HG03039 (cell line): ENCODE results near the gene STK11IP.
"Not testable (repeated sequence)": the region's sequence is repeated elsewhere in the genome, so short reads cannot be mapped to it uniquely, and the experiment has no call there.

Experiments used
- ATAC-seq: cut with Tn5 transposase; IDR thresholded peaks from one replicate; pipeline ENCODE4 v1.9.1; 2021; ENCODE audit warnings: mild to moderate bottlenecking, moderate library complexity; ENCODE audit not compliant: unreplicated experiment

STK11IP gene

GRCh38 chr2:219644801-219645480 lies 47.3 kb downstream of the STK11IP start:
- no peak for ATAC-seq

- no peak for ATAC-seq
These were observed 48.2 kb downstream of the STK11IP start for GRCh38 chr2:219645631-219646527.

DNA sequence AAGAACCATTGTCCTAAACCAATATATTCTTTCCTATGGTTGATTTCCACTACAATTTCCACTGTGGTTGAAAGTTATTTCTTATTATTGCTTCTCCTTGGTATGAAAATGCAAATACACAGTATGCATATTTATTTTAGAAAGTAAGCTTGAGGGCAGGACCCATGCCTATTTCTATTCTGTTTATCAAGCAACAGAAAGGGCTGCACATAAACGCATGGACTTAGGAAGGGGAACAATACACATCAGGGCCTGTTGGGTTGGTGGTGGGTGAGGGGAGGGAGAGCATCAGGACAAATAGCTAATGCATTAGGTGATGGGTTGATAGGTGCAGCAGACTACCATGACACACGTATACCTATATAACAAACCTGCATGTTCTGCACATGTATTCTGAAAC lies 50.5 kb downstream of the STK11IP start:
- no peak for ATAC-seq

GRCh38 chr2:219648963-219649362 lies 51.3 kb downstream of the STK11IP start:
- no peak for ATAC-seq

DNA sequence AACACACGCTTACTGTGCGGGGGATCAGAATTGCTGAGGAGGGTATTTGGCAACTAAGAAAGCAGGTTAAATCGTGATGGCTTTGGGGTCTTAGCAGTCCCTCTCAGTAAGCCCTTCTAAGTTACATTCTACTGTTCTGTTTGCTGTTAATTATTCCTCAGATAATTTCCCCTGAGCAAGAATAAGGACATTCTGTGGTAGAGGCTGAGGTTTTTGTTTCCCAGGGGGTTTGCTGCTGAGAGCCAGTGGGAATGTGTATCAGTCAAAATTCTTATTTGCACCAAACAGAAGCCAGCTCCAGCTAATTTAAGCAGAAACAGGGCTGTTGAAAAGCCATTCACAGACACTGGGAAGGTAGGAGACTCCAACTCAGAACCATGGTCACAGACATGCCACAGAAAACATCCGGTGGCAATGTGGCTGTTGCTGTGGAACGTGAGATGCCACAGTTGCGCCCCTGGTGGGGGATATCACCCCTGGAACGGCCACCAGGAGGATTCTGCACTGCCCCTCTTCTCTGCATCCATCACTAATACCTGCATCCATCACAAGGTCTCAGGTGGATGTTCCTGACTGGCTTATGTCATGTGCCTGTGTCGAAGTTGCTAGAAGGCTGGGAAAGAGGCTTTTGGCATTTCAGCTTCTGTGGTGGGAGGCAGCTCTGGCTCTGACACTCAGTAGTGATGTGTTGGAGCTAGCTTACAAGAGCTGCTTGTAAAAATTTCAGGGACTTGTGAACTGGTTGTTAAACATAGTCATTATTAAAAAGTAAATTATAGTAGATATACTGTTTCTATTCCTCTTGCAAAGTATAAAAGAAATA lies 53.0 kb downstream of the STK11IP start:
- no peak for ATAC-seq

DNA sequence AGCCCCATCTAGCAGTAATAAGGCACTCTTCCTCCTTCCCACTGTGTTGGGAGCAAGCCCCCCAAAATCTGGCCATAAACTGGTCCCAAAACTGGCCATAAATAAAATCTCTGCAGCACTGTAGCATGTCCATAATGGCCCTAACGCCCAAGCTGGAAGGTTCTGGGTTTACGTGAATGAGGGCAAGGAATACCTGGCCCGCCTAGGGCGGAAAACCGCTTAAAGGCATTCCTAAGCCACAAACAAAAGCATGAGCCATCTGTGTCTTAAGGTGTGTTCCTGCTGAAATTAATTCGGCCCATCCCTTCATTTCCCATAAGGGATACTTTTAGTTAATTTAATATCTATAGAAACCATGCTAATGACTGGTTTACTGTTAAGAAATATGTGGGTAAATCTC lies 54.0 kb downstream of the STK11IP start:
- ATAC-seq, result not testable (repeated sequence)

GRCh38 chr2:219656526-219656925 lies 58.9 kb downstream of the STK11IP start:
- no peak for ATAC-seq

GRCh38 chr2:219658196-219658846 lies 60.7 kb downstream of the STK11IP start:
- ATAC-seq, result no peak

- no peak for ATAC-seq
These were observed 61.2 kb downstream of the STK11IP start for GRCh38 chr2:219658874-219659273.

- ATAC-seq, result peak; percentile 87
These were observed 63.7 kb downstream of the STK11IP start for GRCh38 chr2:219661197-219661954.

- no peak for ATAC-seq
These were observed 64.3 kb downstream of the STK11IP start for GRCh38 chr2:219661955-219662395.

DNA sequence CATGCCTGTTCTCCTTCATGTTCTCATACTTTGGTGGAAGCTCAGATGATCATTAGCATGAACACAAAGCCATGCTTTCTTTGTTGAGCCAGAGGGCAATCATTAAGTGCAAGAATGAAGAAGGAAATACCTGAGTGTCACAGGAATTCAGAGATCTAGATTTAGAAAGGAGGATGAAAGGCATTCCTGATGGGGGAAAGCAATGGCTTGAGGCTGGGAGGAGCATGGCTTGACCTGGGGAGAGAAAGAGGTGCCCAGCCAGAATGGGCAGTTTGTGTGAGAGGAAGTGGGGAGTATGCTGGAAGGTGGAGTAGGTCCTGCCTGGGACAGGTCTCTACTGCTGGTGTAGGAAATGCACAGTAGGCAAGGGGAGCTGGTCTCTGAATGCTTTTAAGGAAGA lies 64.9 kb downstream of the STK11IP start:
- ATAC-seq, result no peak

DNA sequence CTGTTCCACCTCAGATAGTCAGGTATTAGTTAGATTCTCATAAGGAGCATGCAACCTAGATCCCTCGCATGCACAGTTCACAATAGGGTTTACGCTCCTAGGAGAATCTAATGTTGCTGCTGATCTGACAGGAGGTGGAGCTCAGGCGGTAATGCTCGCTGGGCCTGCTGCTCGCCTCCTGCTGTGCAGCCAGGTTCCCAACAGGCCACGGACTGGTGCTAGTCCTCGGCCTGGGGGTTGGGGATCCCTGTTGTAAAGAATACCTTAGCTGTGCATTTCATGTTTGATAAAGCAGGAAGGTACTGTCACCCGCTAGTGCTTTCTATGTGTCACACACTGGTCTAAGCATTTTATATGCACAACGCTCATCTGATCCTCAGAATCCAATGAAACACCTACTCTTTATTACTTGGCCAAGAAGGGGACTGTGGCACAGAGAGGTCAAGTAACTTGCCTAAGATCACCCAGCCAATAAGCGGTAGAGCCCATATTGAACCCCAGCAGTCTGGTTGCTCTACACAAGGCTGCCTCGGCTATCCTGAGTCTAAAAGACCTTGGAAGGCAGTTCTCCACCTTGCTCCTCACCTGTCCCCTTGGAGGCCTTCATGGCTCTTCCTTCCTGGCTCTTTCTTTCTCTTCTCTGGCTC lies 65.6 kb downstream of the STK11IP start:
- ATAC-seq, result no peak

GRCh38 chr2:219664041-219664440 lies 66.4 kb downstream of the STK11IP start:
- no peak for ATAC-seq

- ATAC-seq, result no peak
These were observed 67.3 kb downstream of the STK11IP start for GRCh38 chr2:219664944-219665343.

DNA sequence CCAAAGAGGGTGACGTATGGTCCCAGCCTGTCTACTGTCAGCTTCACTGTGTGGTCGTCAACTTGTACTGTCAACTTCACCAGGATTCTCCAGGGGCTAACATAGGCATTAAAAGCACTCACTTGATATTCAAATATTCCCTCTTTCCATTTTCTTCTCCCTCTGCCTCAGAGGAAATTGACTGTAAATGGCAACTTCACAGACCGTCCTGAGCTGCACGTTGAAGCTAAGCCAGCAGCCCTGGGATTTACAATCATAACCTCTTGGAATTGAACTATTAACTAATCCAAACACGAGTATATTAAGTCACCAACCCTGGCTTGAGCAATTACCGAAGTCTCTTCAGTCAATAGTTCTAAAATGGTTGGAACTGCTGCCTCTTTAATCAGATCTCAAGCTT lies 68.3 kb downstream of the STK11IP start:
- ATAC-seq, result no peak
